ENCODE data around the gene RXRA. TPM values are rescaled to one million over a fixed set of nuclear protein-coding genes. Genes with fewer than 3 reads are reported as not detected.
A peak's percentile ranks its signal among the peaks of the same experiment; 100 is the strongest.

The RXRA gene
- total RNA-seq, 1 donor from 2014 or later = 49.4 TPM

DNA sequence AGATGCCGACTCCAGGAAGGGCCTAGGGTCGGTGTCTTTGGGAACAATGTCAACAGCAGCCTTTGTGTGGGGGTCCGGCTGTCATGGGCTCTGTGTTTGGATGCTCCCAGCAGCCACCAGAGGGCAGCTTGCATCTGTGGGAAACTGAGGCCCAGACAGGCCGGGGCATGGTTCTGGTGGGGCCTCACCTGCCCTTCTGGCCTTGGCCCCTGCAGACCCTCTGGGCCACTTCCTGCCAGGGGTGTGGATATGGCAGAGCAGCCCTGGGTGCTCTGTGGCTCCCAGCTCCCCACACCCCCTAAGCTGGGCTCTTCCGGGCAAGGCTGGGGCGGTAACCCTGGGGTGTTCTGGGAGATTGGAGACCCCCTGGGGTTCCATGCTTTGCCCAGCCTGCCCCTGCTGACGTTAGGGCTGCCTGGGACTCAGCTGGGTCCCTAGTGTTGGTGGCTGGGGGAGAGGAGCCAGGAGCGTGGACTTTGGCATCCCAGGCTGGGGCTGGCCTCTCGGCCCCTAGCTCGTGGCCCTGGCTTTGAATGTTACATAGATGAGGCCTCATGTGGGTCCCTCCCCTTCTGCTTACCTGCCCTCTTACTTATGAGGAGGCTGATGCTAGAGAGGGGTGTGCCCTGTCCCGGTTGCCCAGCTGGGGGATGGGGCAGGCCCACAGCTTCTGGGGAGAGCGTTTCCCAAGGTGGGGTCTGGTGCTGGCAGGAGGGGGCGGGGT, 38.3 kb downstream of the RXRA start:
- H3K9me3 ChIP-seq = no peaks in the 10 kb centered on the region
- no peaks in the 10 kb centered on the region for H3K27me3 ChIP-seq
- TF ChIP-seq POLR2AphosphoS5 (IDR thresholded peaks at IDR 0.05; ENCODE audit: insufficient read depth in 1 of 2, low read depth in 1 of 2) (no peak), POLR2A (IDR thresholded peaks at IDR 0.05) (no peak)
- TF ChIP-seq, protein P1, sequence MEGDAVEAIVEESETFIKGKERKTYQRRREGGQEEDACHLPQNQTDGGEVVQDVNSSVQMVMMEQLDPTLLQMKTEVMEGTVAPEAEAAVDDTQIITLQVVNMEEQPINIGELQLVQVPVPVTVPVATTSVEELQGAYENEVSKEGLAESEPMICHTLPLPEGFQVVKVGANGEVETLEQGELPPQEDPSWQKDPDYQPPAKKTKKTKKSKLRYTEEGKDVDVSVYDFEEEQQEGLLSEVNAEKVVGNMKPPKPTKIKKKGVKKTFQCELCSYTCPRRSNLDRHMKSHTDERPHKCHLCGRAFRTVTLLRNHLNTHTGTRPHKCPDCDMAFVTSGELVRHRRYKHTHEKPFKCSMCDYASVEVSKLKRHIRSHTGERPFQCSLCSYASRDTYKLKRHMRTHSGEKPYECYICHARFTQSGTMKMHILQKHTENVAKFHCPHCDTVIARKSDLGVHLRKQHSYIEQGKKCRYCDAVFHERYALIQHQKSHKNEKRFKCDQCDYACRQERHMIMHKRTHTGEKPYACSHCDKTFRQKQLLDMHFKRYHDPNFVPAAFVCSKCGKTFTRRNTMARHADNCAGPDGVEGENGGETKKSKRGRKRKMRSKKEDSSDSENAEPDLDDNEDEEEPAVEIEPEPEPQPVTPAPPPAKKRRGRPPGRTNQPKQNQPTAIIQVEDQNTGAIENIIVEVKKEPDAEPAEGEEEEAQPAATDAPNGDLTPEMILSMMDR (IDR thresholded peaks at IDR 0.05) = no peak
- intact Hi-C loops (cut with DNase I) = no loop called here
- peak overlapping the region; percentile 90 for H3K27ac ChIP-seq
- DNase-seq (ENCODE audit: extremely low spot score in 2 of 2) = no peak
- peaks cover 96% of the 10 kb centered on the region for H3K4me1 ChIP-seq
- H3K36me3 ChIP-seq = no peaks in the 10 kb centered on the region
- H3K4me3 ChIP-seq = no peak overlapping the region

DNA sequence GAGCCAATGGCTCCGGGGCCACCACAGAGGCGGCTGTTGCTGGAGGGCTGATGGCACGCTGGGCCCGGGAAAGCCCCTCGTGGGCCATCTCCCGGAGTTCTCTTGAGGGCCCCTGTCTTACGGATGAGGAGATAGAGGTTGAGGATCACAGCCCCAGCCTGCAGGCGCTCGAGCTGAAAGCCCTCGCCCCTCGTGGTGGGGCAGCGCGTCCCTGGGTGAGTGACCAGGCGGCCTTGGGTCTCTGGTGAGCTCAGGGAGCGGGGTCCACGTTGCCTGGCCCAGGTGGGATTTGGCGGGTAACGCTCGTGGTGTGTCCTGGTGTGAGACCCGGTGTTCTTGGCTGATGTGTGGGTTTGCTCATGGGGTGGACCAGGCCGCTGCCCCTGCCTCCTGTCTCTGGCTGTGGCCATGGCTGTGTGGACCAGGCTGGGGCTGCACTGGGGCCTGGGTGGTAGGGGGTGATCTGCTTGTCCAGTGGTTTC, 38.9 kb downstream of the RXRA start:
- H3K27ac ChIP-seq = peak overlapping the region; percentile 90
- DNase-seq (ENCODE audit: extremely low spot score in 2 of 2) = no peak
- TF ChIP-seq, protein P1 (IDR thresholded peaks at IDR 0.05) = no peak
- no peak for TF ChIP-seq POLR2A (IDR thresholded peaks at IDR 0.05)
- no peak for TF ChIP-seq POLR2AphosphoS5 (IDR thresholded peaks at IDR 0.05; ENCODE audit: insufficient read depth in 1 of 2, low read depth in 1 of 2)
- H3K4me3 ChIP-seq = no peak overlapping the region
- intact Hi-C loops (cut with DNase I) = no loop called here
- H3K36me3 ChIP-seq = no peaks in the 10 kb centered on the region
- H3K4me1 ChIP-seq = peaks cover 96% of the 10 kb centered on the region
- no peaks in the 10 kb centered on the region for H3K9me3 ChIP-seq
- no peaks in the 10 kb centered on the region for H3K27me3 ChIP-seq

DNA sequence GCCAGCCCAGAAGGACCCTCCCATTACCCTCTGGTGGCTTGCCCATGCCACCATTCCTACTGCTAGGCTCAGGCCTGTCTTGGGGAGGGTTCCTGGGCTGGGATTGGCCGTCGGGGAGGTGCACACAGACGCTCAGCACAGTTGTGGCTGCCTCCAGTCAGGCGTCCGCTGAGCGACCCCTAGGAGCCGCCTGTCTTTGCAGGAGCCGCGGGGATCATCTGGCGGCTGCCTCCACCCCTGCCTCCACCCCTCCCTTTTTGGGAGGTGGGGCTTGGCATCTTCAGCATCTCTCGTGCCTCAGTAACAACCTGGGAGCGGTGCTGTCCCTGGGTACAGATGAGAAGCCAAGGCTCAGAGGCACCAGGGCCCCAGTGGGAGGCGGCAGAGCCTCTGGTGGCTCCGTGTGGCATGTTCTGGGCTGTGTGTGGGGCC, 39.6 kb downstream of the RXRA start:
- TF ChIP-seq POLR2A (IDR thresholded peaks at IDR 0.05) = no peak
- TF ChIP-seq, protein P1 (IDR thresholded peaks at IDR 0.05) = peak in 1 of 3 experiments; percentile 13
- Histone ChIP-seq H3K27me3 (no peaks in the 10 kb centered on the region), H3K27ac (peak overlapping the region; percentile 90), H3K4me1 (peaks cover 96% of the 10 kb centered on the region), H3K4me3 (peak overlapping the region; percentile 3 to 9), H3K36me3 (no peaks in the 10 kb centered on the region), H3K9me3 (no peaks in the 10 kb centered on the region)
- intact Hi-C loops (cut with DNase I) = no loop called here
- no peak for DNase-seq (ENCODE audit: extremely low spot score in 2 of 2)

DNA sequence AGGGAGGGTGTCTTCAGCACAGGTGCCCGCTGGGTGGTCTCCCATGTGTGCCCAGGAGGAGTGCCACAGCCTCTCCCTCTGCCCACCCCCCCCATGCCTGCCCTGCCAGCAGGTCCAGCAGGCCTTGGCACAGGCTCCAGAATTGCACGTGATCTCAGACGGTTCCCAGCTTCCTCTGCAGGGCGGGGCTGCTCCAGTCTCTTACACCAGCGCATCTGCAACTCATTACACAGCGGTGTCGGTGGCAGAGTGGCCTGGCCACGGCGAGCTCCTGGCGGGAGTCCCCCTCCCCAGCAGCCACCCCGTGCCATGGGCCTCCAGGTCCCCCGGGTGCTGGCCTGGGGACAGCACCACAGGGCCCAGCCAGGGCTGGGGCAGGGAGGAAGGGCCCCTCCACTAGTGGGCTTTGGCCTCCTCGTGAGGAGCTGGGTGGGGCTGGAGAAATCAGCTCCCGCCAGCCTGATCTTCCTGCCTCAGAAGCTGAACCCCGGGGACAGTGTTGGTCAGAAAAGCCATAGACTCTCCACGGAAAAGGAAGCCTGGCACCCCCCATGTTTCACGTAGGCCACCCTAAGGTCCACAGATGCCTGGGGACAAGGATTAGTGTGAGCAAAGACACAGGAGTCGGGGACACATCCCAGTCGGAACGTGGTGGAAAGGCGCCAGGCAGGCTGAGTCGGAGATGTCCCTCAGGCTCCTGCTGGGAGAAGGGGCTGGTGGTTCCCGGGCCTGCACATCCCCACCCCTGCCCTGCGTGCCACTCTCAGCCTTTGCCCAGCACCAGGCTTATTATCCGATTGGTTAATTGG, 40.2 kb downstream of the RXRA start:
- peak in 1 of 2 donors; percentile 96 for DNase-seq (ENCODE audit: extremely low spot score in 2 of 2)
- no peaks in the 10 kb centered on the region for H3K36me3 ChIP-seq
- H3K9me3 ChIP-seq = no peaks in the 10 kb centered on the region
- intact Hi-C loops (cut with DNase I) = no loop called here
- peak; percentile 82 to 96 for TF ChIP-seq POLR2AphosphoS5 (IDR thresholded peaks at IDR 0.05; ENCODE audit: insufficient read depth in 1 of 2, low read depth in 1 of 2)
- TF ChIP-seq, protein P1 (IDR thresholded peaks at IDR 0.05) = no peak
- TF ChIP-seq POLR2A (IDR thresholded peaks at IDR 0.05) = peak in 1 of 2 donors; percentile 60
- H3K27me3 ChIP-seq = no peaks in the 10 kb centered on the region
- peaks cover 96% of the 10 kb centered on the region for H3K4me1 ChIP-seq
- H3K27ac ChIP-seq = peak overlapping the region; percentile 90
- H3K4me3 ChIP-seq = peak overlapping the region; percentile 3 to 9

All from vagina (tissue), 2 donors.